HG03039 (cell line): ENCODE results near the gene SAC3D1.

Source experiments
- ATAC-seq: cut with Tn5 transposase; IDR thresholded peaks from one replicate; pipeline ENCODE4 v1.9.1; 2021; ENCODE audit warnings: mild to moderate bottlenecking, moderate library complexity; ENCODE audit not compliant: unreplicated experiment

Gene SAC3D1

DNA sequence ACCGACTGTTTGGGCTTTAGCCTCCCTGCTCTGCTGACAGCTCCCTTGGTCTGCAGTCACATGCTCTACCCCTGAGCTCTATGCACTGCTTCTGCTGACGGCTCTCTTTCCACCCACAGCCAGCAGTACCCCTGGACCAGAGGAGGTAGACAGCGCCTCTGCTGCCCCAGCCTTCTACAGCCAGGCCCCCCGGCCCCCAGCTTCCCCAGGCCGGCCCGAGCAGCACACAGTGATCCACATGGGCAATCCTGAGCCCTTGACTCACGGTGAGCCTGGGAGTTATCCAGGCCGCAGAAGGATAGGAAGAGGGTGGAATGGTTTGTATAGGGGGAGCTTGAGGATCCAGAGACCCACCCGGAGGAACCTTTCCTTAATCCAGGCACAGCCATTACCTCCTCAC lies 45.8 kb downstream of the SAC3D1 start:
- ATAC-seq = no peak

GRCh38 chr11:65087216-65087615 lies 46.2 kb downstream of the SAC3D1 start:
- no peak for ATAC-seq

- no peak for ATAC-seq
Measured at GRCh38 chr11:65087827-65088226, 46.8 kb downstream of the SAC3D1 start.

DNA sequence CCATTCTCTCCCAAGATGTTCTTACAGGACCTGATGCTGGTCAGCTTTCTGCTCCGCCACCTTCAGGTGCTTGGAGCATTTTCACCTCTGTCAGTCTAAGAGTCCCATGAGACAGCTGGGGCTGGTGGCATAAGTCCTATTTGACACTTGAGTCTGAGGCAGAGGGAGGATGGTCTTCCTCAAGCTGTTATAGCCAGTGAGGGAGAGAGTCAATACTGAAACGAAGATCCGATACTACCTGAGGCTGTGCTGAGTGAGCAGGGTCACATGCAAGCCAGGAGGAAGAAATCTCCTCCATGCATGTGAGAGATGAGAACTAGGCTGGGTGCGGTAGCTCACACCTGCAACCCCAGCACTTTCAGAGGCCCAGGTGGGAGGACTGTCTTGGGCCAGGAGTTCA lies 48.6 kb downstream of the SAC3D1 start:
- ATAC-seq = no peak

GRCh38 chr11:65090628-65091027 lies 49.6 kb downstream of the SAC3D1 start:
- no peak for ATAC-seq
